ENCODE results near the gene NRXN3. TPM values are rescaled to one million over a fixed set of nuclear protein-coding genes. Genes with fewer than 3 reads are reported as not detected.
A peak's percentile ranks its signal among the peaks of the same experiment; 100 is the strongest.

Gene NRXN3
- total and polyA plus RNA-seq, 2 experiments from 2014 or later = 0.08 to 0.11 TPM

DNA sequence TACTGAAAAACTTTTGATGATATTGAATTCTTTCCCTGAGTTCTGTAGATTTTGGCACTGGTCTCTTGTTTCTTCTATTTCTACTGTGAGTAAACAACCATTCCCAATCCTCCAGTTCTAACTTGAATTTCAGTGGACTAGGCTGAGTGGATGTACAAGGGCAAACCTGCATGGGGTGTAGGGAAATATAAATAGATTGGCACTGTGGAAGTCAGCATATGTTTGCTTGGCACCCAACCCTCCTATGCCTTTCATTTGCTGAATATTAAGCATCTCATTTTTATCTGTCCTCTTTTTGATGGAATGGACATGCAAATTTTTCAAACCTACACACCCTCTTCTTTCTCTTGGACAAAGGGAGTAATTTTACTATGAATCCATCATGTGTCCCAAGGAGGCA is 1212.9 kb downstream of the NRXN3 start:
- no peaks in the 10 kb centered on the region for H3K9me3 ChIP-seq (ENCODE audit: low read depth)
- TF ChIP-seq EZH2 (IDR thresholded peaks at IDR 0.05; ENCODE audit: insufficient read depth, poor library complexity, severe bottlenecking) (no peak), EZH2phosphoT487 (IDR thresholded peaks at IDR 0.05; ENCODE audit: insufficient read depth, low read depth) (no peak)

DNA sequence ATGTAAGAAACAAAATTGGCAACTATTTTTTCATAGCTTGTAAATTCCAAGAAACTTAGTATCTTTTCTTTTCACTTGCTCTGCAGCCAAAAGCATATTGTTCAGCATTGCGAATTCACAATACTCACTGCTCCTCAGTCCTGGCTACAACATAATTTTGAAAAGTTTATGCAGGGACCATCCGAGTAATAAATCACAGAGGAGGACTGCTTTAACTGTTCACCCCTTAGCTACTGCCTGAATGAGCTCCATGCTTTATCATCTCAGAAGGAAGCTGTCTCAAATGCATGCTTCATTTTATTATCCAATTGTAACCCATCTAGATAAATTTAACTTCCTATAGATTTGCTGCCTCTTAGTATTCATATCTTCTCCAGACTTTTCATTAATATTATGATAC is 1213.3 kb downstream of the NRXN3 start:
- TF ChIP-seq EZH2 (IDR thresholded peaks at IDR 0.05; ENCODE audit: insufficient read depth, poor library complexity, severe bottlenecking) (no peak), EZH2phosphoT487 (IDR thresholded peaks at IDR 0.05; ENCODE audit: insufficient read depth, low read depth) (no peak)
- Histone ChIP-seq H3K4me3 (no peak overlapping the region), H3K36me3 (ENCODE audit: low read depth) (no peaks in the 10 kb centered on the region), H3F3A (ENCODE audit: insufficient read depth) (no peaks in the 10 kb centered on the region), H4K20me1 (ENCODE audit: insufficient read depth) (no peaks in the 10 kb centered on the region), H3K9me2 (ENCODE audit: insufficient read depth) (no peaks in the 10 kb centered on the region), H3K27ac (no peak overlapping the region), H3K9ac (no peak overlapping the region), H3K79me2 (ENCODE audit: insufficient read depth) (no peaks in the 10 kb centered on the region), H3K4me2 (ENCODE audit: unreplicated experiment) (no peak overlapping the region), H3K4me1 (ENCODE audit: insufficient read depth) (no peaks in the 10 kb centered on the region), H2AFZ (no peak overlapping the region), H3K27me3 (replicated peaks; ENCODE audit: insufficient read depth) (no peaks in the 10 kb centered on the region), H3K9me3 (ENCODE audit: low read depth) (no peaks in the 10 kb centered on the region)
- DNase-seq = no peak
- in situ Hi-C loops (cut with MboI) = no loop called here
- WGBS, 2 experiments (ENCODE audit: low coverage in 1 of 2, low lambda C conversion rate in 2 of 2, missing lambda C conversion rate in 2 of 2) = 11 to 19% methylated on average over 2 of the region's 2 CpGs

More for the DNA sequence above, 1212.9 kb downstream of the NRXN3 start:
- Histone ChIP-seq H3F3A (ENCODE audit: insufficient read depth) (no peaks in the 10 kb centered on the region), H4K20me1 (ENCODE audit: insufficient read depth) (no peaks in the 10 kb centered on the region), H3K4me2 (ENCODE audit: unreplicated experiment) (no peak overlapping the region), H3K27ac (no peak overlapping the region), H3K27me3 (replicated peaks; ENCODE audit: insufficient read depth) (no peaks in the 10 kb centered on the region), H3K9ac (no peak overlapping the region), H3K9me2 (ENCODE audit: insufficient read depth) (no peaks in the 10 kb centered on the region), H3K4me3 (no peak overlapping the region), H3K36me3 (ENCODE audit: low read depth) (no peaks in the 10 kb centered on the region), H2AFZ (no peak overlapping the region), H3K79me2 (ENCODE audit: insufficient read depth) (no peaks in the 10 kb centered on the region), H3K4me1 (ENCODE audit: insufficient read depth) (no peaks in the 10 kb centered on the region)
- no peak for DNase-seq
- in situ Hi-C loops (cut with MboI) = no loop called here

DNA sequence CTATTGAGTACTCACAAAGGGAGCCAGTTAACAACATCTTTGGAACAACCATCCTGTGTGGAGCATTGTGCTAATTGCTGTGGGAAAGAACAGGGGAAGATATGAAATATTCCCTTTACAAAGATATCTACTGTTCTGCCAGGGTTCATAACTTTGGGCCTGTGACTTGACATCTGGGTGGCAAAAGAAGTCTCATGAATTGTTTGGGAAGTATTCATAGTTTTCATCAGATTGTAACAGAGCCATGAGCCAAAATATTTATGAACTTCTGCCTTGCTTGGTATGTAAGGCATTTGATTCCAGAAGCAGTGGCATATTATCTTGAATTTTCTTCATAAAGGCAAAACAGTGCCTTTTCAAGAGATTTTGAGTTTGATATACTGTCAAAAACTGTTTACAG is 1224.9 kb downstream of the NRXN3 start:
- in situ Hi-C loops (cut with MboI) = no loop called here
- H3K27ac ChIP-seq = no peak overlapping the region

DNA sequence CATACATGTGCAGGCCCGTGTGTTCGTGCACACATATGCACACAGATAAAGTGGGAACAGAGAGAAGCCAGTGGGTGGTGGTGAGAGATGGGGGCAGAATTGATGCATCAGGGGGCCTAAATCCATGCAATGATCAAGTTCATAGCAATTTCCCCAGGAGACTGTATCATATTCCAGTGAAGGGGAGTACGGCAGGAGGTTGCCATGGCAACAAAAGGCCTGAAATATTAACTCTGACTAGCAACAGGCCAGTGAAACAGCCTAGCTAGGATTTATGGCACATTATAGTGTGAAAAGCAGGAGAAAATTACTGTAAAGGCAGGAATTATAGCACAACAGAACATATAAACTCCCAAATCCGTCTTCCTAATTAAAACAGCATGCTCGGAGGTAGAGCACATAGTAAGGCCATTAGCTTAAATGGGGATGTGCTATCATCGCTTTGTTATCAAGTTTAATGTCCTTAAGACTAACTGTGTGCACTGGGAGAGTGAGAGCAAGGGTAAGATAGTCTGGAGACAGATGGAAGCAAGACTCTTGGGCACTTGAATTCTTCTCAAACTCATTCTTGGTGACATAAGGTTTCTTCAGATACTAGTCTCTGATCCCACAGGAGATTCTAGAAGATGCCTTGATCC is 1234.8 kb downstream of the NRXN3 start:
- Histone ChIP-seq H4K20me1 (ENCODE audit: insufficient read depth) (no peaks in the 10 kb centered on the region), H3K27me3 (replicated peaks; ENCODE audit: insufficient read depth) (no peaks in the 10 kb centered on the region), H3K9me3 (ENCODE audit: low read depth) (no peaks in the 10 kb centered on the region), H3K36me3 (ENCODE audit: low read depth) (no peaks in the 10 kb centered on the region), H3K27ac (no peak overlapping the region), H3K4me1 (ENCODE audit: insufficient read depth) (no peaks in the 10 kb centered on the region), H3K9ac (no peak overlapping the region), H3K9me2 (ENCODE audit: insufficient read depth) (no peaks in the 10 kb centered on the region), H3K79me2 (ENCODE audit: insufficient read depth) (no peaks in the 10 kb centered on the region), H3F3A (ENCODE audit: insufficient read depth) (no peaks in the 10 kb centered on the region), H3K4me3 (no peak overlapping the region), H3K4me2 (ENCODE audit: unreplicated experiment) (no peak overlapping the region), H2AFZ (no peak overlapping the region)
- in situ Hi-C loops (cut with MboI) = no loop called here
- TF ChIP-seq EZH2 (IDR thresholded peaks at IDR 0.05; ENCODE audit: insufficient read depth, poor library complexity, severe bottlenecking) (no peak), EZH2phosphoT487 (IDR thresholded peaks at IDR 0.05; ENCODE audit: insufficient read depth, low read depth) (no peak)
- DNase-seq = no peak
- 8 to 9% methylated on average over 6 of the region's 6 CpGs for WGBS, 2 experiments (ENCODE audit: low coverage in 1 of 2, low lambda C conversion rate in 2 of 2, missing lambda C conversion rate in 2 of 2)

More for the DNA sequence above, 1224.9 kb downstream of the NRXN3 start:
- no peak for TF ChIP-seq EZH2phosphoT487 (IDR thresholded peaks at IDR 0.05; ENCODE audit: insufficient read depth, low read depth)
- no peak for TF ChIP-seq EZH2 (IDR thresholded peaks at IDR 0.05; ENCODE audit: insufficient read depth, poor library complexity, severe bottlenecking)
- H3K9me2 ChIP-seq (ENCODE audit: insufficient read depth) = no peaks in the 10 kb centered on the region
- no peaks in the 10 kb centered on the region for H3K9me3 ChIP-seq (ENCODE audit: low read depth)
- 0 out of 2 replicates have a peak, but pooled peaks cover 3% of the 10 kb centered on the region for H3K4me1 ChIP-seq (ENCODE audit: insufficient read depth)
- no peaks in the 10 kb centered on the region for H3K27me3 ChIP-seq (replicated peaks; ENCODE audit: insufficient read depth)
- no peaks in the 10 kb centered on the region for H3F3A ChIP-seq (ENCODE audit: insufficient read depth)
- DNase-seq = peak; percentile 8
- no peak overlapping the region for H3K4me2 ChIP-seq (ENCODE audit: unreplicated experiment)
- H2AFZ ChIP-seq = no peak overlapping the region
- no peak overlapping the region for H3K9ac ChIP-seq
- no peak overlapping the region for H3K4me3 ChIP-seq
- no peaks in the 10 kb centered on the region for H4K20me1 ChIP-seq (ENCODE audit: insufficient read depth)
- no peaks in the 10 kb centered on the region for H3K36me3 ChIP-seq (ENCODE audit: low read depth)
- H3K79me2 ChIP-seq (ENCODE audit: insufficient read depth) = no peaks in the 10 kb centered on the region

DNA sequence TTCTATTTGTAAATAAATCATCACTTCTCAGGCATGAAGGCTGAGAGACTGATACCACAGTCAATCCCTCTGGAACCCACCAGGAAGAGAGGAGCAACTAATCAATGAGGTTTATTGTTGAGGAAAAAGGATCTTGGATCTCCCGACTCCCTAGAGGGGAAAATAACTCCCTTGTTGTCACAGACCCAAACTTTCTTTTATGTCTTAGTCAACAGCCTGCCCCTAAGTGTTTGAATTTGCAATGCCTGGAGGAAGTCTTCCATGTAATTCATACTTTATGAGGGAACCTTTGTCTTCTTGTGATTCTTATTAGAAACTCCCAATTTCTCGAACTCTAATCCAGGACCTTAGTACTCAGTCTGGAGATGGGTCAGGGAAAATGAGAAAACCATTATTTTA is 1235.3 kb downstream of the NRXN3 start:
- no peak for TF ChIP-seq EZH2 (IDR thresholded peaks at IDR 0.05; ENCODE audit: insufficient read depth, poor library complexity, severe bottlenecking)
- no peak for TF ChIP-seq EZH2phosphoT487 (IDR thresholded peaks at IDR 0.05; ENCODE audit: insufficient read depth, low read depth)
- WGBS, 2 experiments (ENCODE audit: low coverage in 1 of 2, low lambda C conversion rate in 2 of 2, missing lambda C conversion rate in 2 of 2) = 19% methylated on average over 2 of the region's 2 CpGs

More for the DNA sequence above, 1235.3 kb downstream of the NRXN3 start:
- in situ Hi-C loops (cut with MboI) = no loop called here
- Histone ChIP-seq H3K79me2 (ENCODE audit: insufficient read depth) (no peaks in the 10 kb centered on the region), H3K4me1 (ENCODE audit: insufficient read depth) (no peaks in the 10 kb centered on the region), H3K9ac (no peak overlapping the region), H3K27me3 (replicated peaks; ENCODE audit: insufficient read depth) (no peaks in the 10 kb centered on the region), H3K9me3 (ENCODE audit: low read depth) (no peaks in the 10 kb centered on the region), H3K4me3 (no peak overlapping the region), H3K27ac (no peak overlapping the region), H3K9me2 (ENCODE audit: insufficient read depth) (no peaks in the 10 kb centered on the region), H3K36me3 (ENCODE audit: low read depth) (no peaks in the 10 kb centered on the region), H2AFZ (no peak overlapping the region), H4K20me1 (ENCODE audit: insufficient read depth) (no peaks in the 10 kb centered on the region), H3F3A (ENCODE audit: insufficient read depth) (no peaks in the 10 kb centered on the region), H3K4me2 (ENCODE audit: unreplicated experiment) (no peak overlapping the region)
- no peak for DNase-seq
